ENCODE results near the gene RAB13. TPM values are rescaled to one million over a fixed set of nuclear protein-coding genes. Genes with fewer than 3 reads are reported as not detected.

Gene RAB13
- total and polyA plus RNA-seq, 2 of the 13 experiments (the other 11 are each of a cell fraction or from before 2014, with no cell fraction given): 15.9 to 24.7 TPM

DNA sequence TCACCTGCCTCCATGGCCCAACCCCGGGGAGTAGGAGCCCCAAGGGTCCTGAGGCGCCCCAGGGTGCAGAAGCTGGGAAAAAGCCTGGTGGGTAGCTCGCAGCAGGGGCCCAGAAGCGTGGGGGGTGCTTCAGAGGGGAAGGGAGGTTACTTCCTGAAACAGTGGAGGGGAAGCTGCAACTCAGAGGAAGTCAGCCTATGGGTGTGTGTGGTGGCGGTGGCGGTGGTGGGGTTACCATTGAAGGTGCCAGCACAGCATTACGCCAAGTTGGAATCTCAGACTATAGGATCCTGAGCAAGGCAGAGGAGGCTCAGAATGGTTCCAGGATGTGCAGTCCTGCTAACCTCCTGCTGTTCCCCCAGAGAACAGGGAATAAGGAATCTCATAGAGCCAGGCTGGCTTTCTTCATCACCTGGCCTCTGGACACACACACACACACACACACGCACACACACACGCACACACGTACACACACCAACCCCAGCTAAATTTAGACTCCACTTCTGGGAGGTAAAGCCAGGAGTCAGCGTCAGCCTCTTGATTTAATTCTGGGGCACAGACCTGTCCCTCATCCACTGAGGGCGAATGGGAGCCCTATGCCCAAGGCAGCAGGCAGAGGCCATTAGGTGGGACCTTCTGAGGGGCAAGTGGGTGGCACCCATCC is 40.9 kb downstream of the RAB13 start (continued):
- TF ChIP-seq ZNF800 (CRISPR knock-in tag; IDR thresholded peaks at IDR 0.05) (no peak), ATF7-NPFF (CRISPR knock-in tag; IDR thresholded peaks at IDR 0.05; ENCODE audit: low read depth) (0 out of 2 replicates have a peak, but pooled peaks have one; percentile 16), ZNF646 (CRISPR knock-in tag; IDR thresholded peaks at IDR 0.05) (peak; percentile 83; the same call in 1 of the 2 replicates), ZNF605 (CRISPR knock-in tag; IDR thresholded peaks at IDR 0.05) (no peak), PHF8 (CRISPR knock-in tag; IDR thresholded peaks at IDR 0.05) (no peak), ZNF33B (CRISPR knock-in tag; IDR thresholded peaks at IDR 0.05) (no peak), CEBPZ (IDR thresholded peaks at IDR 0.05; ENCODE audit: low read length) (no peak), ZNF317 (CRISPR knock-in tag; IDR thresholded peaks at IDR 0.05) (0 out of 2 replicates have a peak, but pooled peaks have one; percentile 55), POLR2G (IDR thresholded peaks at IDR 0.05; ENCODE audit: low read depth, low read length) (no peak)
- TF ChIP-seq, protein P1, sequence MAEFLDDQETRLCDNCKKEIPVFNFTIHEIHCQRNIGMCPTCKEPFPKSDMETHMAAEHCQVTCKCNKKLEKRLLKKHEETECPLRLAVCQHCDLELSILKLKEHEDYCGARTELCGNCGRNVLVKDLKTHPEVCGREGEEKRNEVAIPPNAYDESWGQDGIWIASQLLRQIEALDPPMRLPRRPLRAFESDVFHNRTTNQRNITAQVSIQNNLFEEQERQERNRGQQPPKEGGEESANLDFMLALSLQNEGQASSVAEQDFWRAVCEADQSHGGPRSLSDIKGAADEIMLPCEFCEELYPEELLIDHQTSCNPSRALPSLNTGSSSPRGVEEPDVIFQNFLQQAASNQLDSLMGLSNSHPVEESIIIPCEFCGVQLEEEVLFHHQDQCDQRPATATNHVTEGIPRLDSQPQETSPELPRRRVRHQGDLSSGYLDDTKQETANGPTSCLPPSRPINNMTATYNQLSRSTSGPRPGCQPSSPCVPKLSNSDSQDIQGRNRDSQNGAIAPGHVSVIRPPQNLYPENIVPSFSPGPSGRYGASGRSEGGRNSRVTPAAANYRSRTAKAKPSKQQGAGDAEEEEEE (CRISPR knock-in tag; IDR thresholded peaks at IDR 0.05; ENCODE audit: borderline replicate concordance): no peak
- TF ChIP-seq, protein P2, sequence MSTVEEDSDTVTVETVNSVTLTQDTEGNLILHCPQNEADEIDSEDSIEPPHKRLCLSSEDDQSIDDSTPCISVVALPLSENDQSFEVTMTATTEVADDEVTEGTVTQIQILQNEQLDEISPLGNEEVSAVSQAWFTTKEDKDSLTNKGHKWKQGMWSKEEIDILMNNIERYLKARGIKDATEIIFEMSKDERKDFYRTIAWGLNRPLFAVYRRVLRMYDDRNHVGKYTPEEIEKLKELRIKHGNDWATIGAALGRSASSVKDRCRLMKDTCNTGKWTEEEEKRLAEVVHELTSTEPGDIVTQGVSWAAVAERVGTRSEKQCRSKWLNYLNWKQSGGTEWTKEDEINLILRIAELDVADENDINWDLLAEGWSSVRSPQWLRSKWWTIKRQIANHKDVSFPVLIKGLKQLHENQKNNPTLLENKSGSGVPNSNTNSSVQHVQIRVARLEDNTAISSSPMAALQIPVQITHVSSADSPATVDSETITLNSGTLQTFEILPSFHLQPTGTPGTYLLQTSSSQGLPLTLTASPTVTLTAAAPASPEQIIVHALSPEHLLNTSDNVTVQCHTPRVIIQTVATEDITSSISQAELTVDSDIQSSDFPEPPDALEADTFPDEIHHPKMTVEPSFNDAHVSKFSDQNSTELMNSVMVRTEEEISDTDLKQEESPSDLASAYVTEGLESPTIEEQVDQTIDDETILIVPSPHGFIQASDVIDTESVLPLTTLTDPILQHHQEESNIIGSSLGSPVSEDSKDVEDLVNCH (CRISPR knock-in tag; IDR thresholded peaks at IDR 0.05): no peak
